ENCODE results near the gene MCTP2.

MCTP2 gene

GRCh38 chr15:94411846-94412245 lies 180.5 kb downstream of the MCTP2 start:
- DNase-seq: no peak

- DNase-seq: peak; percentile 57
Measured at GRCh38 chr15:94412979-94413746, 181.8 kb downstream of the MCTP2 start.

- DNase-seq: no peak
Measured at GRCh38 chr15:94414916-94415315, 183.6 kb downstream of the MCTP2 start.

- DNase-seq: no peak
Measured at GRCh38 chr15:94416267-94416666, 184.9 kb downstream of the MCTP2 start.

GRCh38 chr15:94416820-94417219 lies 185.5 kb downstream of the MCTP2 start:
- DNase-seq: no peak

- DNase-seq: no peak
Measured at GRCh38 chr15:94417501-94418293, 186.3 kb downstream of the MCTP2 start.

GRCh38 chr15:94421706-94422105 lies 190.3 kb downstream of the MCTP2 start:
- no peak for DNase-seq

GRCh38 chr15:94432279-94432678 lies 200.9 kb downstream of the MCTP2 start:
- no peak for DNase-seq

- DNase-seq: no peak
Measured at GRCh38 chr15:94439158-94439557, 207.8 kb downstream of the MCTP2 start.

- DNase-seq: no peak
Measured at GRCh38 chr15:94441760-94442159, 210.4 kb downstream of the MCTP2 start.

- no peak for DNase-seq
Measured at GRCh38 chr15:94442480-94442879, 211.1 kb downstream of the MCTP2 start.

GRCh38 chr15:94443186-94443585 lies 211.8 kb downstream of the MCTP2 start:
- DNase-seq: no peak

GRCh38 chr15:94445566-94446160 lies 214.3 kb downstream of the MCTP2 start:
- DNase-seq: no peak

GRCh38 chr15:94446441-94446840 lies 215.1 kb downstream of the MCTP2 start:
- no peak for DNase-seq

- no peak for DNase-seq
Measured at GRCh38 chr15:94451466-94451865, 220.1 kb downstream of the MCTP2 start.

- peak; percentile 49 for DNase-seq
Measured at GRCh38 chr15:94453227-94453988, 222.0 kb downstream of the MCTP2 start.

GRCh38 chr15:94455297-94455696 lies 223.9 kb downstream of the MCTP2 start:
- DNase-seq: no peak

- peak; percentile 88 for DNase-seq
Measured at GRCh38 chr15:94456226-94456625, 224.9 kb downstream of the MCTP2 start.

- peak; percentile 3 for DNase-seq
Measured at GRCh38 chr15:94457661-94458060, 226.3 kb downstream of the MCTP2 start.

GRCh38 chr15:94460624-94461023 lies 229.3 kb downstream of the MCTP2 start:
- no peak for DNase-seq

GRCh38 chr15:94467034-94467433 lies 235.7 kb downstream of the MCTP2 start:
- DNase-seq: peak; percentile 10

- no peak for DNase-seq
Measured at GRCh38 chr15:94470492-94470891, 239.1 kb downstream of the MCTP2 start.

GRCh38 chr15:94476686-94477085 lies 245.3 kb downstream of the MCTP2 start:
- DNase-seq: no peak
